GM23338 (cell line): ENCODE measurements around the gene PAXX. TPM values are rescaled to one million over a fixed set of nuclear protein-coding genes. Genes with fewer than 3 reads are reported as not detected.

ENCODE experiments used
- CREB1 ChIP-seq: fragments of 250-450 bp; sonication (Bioruptor Pico); IDR thresholded peaks from 2 replicates; pipeline ENCODE4 v1.5.0; 2020; ENCODE audit warnings: low read depth, mild to moderate bottlenecking, moderate library complexity
- JUNB ChIP-seq: IDR thresholded peaks from one replicate; pipeline ENCODE4 v1.6.1; 2016; ENCODE audit warnings: antibody characterized with exemption; ENCODE audit not compliant: unreplicated experiment
- NANOG ChIP-seq: IDR thresholded peaks from 2 replicates; pipeline ENCODE4 v1.6.1; 2016; ENCODE audit warnings: antibody characterized with exemption, borderline replicate concordance
- POLR2AphosphoS5 ChIP-seq: IDR thresholded peaks from 2 replicates; pipeline ENCODE4 v1.6.1; 2016; ENCODE audit warnings: antibody characterized with exemption, low read depth
- STAT1 ChIP-seq: IDR thresholded peaks from one replicate; pipeline ENCODE4 v1.6.1; 2016; ENCODE audit warnings: antibody characterized with exemption; ENCODE audit not compliant: unreplicated experiment
- ZNF331 ChIP-seq: fragments of 250-450 bp; sonication (Bioruptor Pico); IDR thresholded peaks from 2 replicates; pipeline ENCODE4 v1.5.0; 2020; ENCODE audit warnings: low read depth, mild to moderate bottlenecking, moderate library complexity
- polyA plus RNA-seq: library from polyadenylated mRNA; unstranded; fragments of >200 nt; fragmentation: Nextera tagmentation; extraction: Ambion mirVana; gene quantifications from 2 replicates; pipeline ENCODE4 v1.2.1, GENCODE V29; 2016
- total RNA-seq: library from RNA; depleted of rRNA; stranded (reverse); fragments of >200 nt; shearing (Covaris generic); gene quantifications from 2 replicates; pipeline ENCODE4 v1.2.3, GENCODE V29; 2014
- TF ChIP-seq, protein P1 (sequence below): fragments of 250-450 bp; sonication (Bioruptor Pico); IDR thresholded peaks from 2 replicates; pipeline ENCODE4 v1.5.0; 2020; ENCODE audit warnings: mild to moderate bottlenecking, moderate library complexity
- TF ChIP-seq, protein P2 (sequence below): IDR thresholded peaks from one replicate; pipeline ENCODE4 v1.6.1; 2018; ENCODE audit warnings: antibody characterized with exemption; ENCODE audit not compliant: unreplicated experiment

Gene PAXX
- total and polyA plus RNA-seq, 2 experiments from 2014 or later: 71.5 to 86.0 TPM

DNA sequence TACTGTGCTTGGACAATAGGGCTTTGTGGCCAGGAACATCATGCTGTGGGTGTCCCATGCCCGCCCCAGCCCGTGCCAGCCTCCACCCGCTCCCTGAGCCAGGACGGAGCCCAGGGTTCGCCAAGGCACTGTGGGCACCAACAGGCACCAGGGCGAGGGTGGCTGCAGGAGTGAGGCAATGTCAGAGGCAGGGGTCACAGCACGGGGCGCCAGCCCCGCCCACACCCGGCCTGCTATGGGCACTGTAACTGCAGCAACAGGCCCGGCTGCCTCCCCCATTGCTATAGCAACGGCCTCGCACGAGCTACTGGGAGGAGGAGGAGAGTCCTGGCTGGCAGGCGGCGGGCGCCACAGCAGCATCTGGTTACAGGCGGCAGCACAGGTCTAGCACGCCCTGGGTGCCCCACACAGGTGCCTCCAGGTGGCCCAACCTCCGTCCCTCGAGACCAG is 33.3 kb downstream of the PAXX start (continued):
- TF ChIP-seq, protein P1, sequence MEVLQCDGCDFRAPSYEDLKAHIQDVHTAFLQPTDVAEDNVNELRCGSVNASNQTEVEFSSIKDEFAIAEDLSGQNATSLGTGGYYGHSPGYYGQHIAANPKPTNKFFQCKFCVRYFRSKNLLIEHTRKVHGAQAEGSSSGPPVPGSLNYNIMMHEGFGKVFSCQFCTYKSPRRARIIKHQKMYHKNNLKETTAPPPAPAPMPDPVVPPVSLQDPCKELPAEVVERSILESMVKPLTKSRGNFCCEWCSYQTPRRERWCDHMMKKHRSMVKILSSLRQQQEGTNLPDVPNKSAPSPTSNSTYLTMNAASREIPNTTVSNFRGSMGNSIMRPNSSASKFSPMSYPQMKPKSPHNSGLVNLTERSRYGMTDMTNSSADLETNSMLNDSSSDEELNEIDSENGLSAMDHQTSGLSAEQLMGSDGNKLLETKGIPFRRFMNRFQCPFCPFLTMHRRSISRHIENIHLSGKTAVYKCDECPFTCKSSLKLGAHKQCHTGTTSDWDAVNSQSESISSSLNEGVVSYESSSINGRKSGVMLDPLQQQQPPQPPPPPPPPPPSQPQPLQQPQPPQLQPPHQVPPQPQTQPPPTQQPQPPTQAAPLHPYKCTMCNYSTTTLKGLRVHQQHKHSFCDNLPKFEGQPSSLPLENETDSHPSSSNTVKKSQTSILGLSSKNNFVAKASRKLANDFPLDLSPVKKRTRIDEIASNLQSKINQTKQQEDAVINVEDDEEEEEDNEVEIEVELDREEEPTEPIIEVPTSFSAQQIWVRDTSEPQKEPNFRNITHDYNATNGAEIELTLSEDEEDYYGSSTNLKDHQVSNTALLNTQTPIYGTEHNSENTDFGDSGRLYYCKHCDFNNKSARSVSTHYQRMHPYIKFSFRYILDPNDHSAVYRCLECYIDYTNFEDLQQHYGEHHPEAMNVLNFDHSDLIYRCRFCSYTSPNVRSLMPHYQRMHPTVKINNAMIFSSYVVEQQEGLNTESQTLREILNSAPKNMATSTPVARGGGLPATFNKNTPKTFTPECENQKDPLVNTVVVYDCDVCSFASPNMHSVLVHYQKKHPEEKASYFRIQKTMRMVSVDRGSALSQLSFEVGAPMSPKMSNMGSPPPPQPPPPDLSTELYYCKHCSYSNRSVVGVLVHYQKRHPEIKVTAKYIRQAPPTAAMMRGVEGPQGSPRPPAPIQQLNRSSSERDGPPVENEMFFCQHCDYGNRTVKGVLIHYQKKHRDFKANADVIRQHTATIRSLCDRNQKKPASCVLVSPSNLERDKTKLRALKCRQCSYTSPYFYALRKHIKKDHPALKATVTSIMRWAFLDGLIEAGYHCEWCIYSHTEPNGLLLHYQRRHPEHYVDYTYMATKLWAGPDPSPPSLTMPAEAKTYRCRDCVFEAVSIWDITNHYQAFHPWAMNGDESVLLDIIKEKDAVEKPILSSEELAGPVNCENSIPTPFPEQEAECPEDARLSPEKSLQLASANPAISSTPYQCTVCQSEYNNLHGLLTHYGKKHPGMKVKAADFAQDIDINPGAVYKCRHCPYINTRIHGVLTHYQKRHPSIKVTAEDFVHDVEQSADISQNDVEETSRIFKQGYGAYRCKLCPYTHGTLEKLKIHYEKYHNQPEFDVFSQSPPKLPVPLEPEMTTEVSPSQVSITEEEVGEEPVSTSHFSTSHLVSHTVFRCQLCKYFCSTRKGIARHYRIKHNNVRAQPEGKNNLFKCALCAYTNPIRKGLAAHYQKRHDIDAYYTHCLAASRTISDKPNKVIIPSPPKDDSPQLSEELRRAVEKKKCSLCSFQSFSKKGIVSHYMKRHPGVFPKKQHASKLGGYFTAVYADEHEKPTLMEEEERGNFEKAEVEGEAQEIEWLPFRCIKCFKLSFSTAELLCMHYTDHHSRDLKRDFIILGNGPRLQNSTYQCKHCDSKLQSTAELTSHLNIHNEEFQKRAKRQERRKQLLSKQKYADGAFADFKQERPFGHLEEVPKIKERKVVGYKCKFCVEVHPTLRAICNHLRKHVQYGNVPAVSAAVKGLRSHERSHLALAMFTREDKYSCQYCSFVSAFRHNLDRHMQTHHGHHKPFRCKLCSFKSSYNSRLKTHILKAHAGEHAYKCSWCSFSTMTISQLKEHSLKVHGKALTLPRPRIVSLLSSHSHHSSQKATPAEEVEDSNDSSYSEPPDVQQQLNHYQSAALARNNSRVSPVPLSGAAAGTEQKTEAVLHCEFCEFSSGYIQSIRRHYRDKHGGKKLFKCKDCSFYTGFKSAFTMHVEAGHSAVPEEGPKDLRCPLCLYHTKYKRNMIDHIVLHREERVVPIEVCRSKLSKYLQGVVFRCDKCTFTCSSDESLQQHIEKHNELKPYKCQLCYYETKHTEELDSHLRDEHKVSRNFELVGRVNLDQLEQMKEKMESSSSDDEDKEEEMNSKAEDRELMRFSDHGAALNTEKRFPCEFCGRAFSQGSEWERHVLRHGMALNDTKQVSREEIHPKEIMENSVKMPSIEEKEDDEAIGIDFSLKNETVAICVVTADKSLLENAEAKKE (CRISPR knock-in tag): no peak
- TF ChIP-seq, protein P2, sequence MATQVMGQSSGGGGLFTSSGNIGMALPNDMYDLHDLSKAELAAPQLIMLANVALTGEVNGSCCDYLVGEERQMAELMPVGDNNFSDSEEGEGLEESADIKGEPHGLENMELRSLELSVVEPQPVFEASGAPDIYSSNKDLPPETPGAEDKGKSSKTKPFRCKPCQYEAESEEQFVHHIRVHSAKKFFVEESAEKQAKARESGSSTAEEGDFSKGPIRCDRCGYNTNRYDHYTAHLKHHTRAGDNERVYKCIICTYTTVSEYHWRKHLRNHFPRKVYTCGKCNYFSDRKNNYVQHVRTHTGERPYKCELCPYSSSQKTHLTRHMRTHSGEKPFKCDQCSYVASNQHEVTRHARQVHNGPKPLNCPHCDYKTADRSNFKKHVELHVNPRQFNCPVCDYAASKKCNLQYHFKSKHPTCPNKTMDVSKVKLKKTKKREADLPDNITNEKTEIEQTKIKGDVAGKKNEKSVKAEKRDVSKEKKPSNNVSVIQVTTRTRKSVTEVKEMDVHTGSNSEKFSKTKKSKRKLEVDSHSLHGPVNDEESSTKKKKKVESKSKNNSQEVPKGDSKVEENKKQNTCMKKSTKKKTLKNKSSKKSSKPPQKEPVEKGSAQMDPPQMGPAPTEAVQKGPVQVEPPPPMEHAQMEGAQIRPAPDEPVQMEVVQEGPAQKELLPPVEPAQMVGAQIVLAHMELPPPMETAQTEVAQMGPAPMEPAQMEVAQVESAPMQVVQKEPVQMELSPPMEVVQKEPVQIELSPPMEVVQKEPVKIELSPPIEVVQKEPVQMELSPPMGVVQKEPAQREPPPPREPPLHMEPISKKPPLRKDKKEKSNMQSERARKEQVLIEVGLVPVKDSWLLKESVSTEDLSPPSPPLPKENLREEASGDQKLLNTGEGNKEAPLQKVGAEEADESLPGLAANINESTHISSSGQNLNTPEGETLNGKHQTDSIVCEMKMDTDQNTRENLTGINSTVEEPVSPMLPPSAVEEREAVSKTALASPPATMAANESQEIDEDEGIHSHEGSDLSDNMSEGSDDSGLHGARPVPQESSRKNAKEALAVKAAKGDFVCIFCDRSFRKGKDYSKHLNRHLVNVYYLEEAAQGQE: no peak
- no peak for TF ChIP-seq ZNF331
- TF ChIP-seq NANOG: no peak
- TF ChIP-seq JUNB: no peak
- TF ChIP-seq STAT1: no peak
- TF ChIP-seq POLR2AphosphoS5: no peak
- no peak for TF ChIP-seq CREB1
